Activated naive CD4-positive, alpha-beta T cell (primary cell): ENCODE results near the gene ZNRF2.
"Not testable (repeated sequence)": the region's sequence is repeated elsewhere in the genome, so short reads cannot be mapped to it uniquely, and the experiment has no call there.

Experiments used
- DNase-seq, 4 experiments: peaks; one replicate each; lab custom pipeline; 2025; lab: John Stamatoyannopoulos, UW

ZNRF2 gene

DNA sequence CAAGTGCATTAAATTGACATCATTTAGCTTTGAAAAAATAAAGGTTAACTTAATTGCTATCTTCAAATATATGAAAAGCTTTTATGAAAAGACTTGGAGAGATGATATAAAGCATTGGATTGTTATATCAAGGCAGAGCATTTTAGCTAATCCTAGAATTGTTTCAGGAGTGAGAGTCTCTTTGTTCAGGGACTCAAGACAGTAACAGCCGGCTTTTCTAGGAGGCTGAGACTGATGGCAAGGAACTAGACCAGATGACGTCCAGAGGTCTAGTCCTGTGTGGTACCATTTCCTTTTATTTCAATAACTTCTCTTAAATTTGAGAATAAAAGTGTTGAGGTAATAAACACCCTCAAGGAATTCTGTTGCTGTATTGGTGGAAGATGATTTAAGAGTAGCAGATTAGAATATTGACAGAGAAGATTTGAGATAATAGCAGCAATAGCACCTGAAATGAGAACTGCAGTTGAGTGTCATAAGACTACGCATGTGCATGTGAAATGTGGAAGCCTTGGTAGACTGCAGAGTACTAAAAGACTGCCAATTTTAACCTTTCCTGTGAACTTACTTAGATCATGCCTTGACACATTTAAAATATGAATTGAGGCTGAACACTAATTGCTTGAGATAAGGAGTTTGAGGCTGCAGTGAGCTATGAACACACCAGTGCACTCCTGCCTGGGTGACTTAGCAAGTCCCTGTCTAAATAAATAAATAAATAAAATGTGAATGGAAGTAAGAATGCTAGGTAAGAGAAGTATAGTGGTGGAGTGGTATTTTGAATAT lies 79.6 kb downstream of the ZNRF2 start:
- DNase-seq, result no peak

DNA sequence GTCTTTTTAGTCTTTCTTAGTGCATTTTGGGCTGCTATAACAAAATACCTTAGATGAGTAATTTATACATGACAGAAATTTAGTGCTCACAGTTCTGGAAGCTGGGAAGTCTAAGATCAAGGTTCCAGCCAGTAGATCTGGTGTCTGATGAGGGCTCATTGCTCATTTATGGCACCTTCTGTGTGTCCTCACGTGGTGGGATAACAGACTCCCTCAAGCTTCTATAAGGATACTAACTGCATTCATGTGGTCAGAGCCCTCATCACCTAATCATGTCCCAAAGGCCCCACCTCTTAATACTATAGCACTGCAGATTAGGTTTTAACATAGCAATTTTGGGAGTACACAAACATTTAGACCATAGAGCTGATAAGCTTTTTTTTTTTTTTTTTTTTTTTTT lies 80.4 kb downstream of the ZNRF2 start:
- no peak for DNase-seq

DNA sequence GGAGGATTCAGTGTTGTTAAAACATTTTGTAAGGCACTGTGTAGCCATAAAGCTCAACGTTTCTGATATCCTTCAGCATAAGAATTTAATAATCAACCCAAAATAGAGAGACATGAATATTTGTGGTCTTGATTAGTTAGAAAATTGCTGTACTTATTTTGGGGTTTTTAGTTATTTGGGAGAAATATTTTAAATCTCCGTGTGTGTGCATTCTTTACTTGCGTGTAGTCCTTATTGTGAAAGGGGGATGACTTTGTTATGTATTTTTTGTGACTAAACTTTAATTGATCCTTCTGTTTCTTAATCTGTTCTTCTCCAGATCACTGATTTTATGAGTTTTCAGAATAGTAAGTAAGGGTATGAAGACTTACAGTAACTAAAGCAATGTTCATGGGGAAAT lies 81.2 kb downstream of the ZNRF2 start:
- DNase-seq, result no peak

DNA sequence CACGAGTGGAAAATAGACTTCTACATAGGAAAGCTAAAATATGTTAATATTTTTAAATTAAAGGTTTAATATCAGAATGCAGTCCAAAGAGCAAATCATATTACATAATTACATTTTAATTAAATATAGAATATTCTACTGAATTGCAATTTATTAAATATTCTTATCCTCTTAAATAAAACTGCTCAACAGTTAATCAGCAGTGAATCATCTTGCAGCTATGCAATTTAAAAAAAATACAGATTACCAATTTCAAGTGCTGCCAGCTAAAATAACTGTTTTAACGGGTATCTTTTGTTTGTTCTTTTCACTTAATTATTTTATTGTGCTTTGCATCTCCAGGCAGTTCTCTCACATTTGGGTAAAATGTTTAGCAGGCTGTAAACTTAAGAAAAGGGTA lies 82.2 kb downstream of the ZNRF2 start:
- no peak for DNase-seq

DNA sequence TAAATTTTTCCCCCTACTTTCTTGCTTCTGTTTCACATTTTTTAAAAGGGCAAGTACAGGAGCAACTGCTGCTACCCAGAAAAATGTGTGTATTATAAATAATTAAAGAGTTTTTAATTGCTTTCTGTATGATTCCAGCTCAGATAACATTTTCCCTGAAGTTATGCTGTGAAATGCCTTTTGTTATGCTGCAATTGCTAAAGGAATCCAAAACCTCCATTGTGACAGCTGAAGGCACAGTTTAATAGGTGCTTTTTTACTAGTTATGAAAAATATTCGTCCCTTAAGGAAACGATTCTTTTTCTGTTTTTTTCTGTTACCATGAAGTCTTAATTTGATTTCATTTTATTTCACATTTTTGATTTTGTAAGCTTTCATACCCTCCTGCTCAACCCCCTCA lies 83.2 kb downstream of the ZNRF2 start:
- DNase-seq, result no peak

- no peak for DNase-seq
These were observed 85.5 kb downstream of the ZNRF2 start for GRCh38 chr7:30369879-30370278.

DNA sequence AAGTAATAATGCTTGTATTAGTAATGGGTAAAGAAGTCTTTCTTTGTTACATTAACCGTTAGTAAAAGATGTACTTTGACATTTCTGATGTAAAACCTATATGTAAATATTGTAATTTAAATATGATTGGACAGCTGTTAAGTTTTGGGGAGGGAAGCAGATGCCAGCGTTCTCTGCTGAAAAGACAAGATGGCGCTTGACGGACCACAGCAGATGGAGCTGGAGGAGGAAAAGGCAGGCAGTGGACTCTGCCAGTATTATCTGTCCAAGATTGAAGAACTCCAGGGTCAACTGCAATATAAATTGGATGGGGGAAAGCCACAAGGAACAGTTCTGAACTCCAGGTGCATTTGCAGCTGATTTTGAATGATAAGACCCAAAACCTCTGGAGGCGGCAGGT lies 86.9 kb downstream of the ZNRF2 start:
- DNase-seq, result no peak

- DNase-seq, result no peak
These were observed 93.9 kb downstream of the ZNRF2 start for GRCh38 chr7:30378275-30378674.

- no peak for DNase-seq
These were observed 94.7 kb downstream of the ZNRF2 start for GRCh38 chr7:30379131-30379530.

GRCh38 chr7:30379741-30380140 lies 95.3 kb downstream of the ZNRF2 start:
- DNase-seq, result no peak

DNA sequence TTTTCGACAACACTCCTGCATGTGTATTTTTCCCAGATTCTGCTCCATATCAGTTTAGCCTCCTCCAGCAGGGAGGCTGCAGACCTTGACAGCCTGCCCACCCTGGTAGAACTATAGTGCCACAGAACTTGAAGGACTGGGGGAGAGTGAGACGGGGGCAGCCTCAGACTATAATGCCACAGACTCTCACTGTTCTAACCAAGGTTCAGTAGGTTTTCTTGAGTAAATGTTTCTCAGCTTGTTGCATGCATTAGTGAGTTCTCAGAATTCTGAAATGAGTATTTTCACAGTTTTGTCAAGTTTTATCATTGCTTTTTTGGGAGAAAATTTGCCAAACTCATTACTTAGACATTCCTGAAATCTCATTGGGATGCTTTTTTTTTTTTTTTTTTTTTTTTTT lies 95.9 kb downstream of the ZNRF2 start:
- DNase-seq, result no peak

- DNase-seq, result not testable (repeated sequence)
These were observed 96.4 kb downstream of the ZNRF2 start for GRCh38 chr7:30380824-30381223.

DNA sequence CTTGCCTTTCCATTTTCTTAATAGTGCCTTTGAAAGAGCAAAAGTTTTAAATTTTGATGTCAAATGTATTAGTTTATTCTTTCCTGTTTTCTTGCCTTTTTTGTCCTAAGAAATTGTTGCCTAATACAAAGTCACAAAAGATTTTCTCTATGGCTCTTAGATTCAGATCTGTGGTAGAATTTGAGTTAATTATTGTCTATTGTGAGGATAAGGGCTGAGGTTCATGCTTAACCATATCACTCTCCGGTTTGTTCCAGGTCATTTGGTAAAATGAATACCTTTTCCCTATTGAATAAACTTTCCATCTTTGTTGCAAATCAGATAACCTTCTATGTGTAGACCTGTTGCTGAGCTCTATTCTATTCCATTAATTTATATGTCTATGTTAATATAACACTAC lies 98.2 kb downstream of the ZNRF2 start:
- DNase-seq, result no peak

GRCh38 chr7:30389791-30390190 lies 105.4 kb downstream of the ZNRF2 start:
- DNase-seq, result no peak

GRCh38 chr7:30390736-30391636 lies 106.6 kb downstream of the ZNRF2 start:
- no peak for DNase-seq

DNA sequence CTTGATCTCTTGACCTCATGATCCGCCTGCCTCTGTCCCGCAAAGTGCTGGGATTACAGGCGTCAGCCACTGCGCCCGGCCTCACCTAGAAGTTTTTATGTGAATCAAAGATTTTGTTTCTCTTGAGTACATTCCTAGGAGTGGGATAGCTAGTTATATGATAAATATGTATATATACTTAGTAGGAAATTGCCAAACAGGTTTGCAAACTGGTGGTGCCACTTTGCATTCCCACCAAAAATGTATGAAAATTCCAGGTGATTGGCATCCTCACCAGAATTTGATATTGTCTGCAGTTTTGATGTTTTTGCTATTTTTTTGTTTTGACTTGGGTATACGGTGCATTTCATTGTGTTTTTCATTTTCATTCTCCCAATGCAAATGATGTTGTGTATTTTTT lies 107.4 kb downstream of the ZNRF2 start:
- DNase-seq, result no peak

DNA sequence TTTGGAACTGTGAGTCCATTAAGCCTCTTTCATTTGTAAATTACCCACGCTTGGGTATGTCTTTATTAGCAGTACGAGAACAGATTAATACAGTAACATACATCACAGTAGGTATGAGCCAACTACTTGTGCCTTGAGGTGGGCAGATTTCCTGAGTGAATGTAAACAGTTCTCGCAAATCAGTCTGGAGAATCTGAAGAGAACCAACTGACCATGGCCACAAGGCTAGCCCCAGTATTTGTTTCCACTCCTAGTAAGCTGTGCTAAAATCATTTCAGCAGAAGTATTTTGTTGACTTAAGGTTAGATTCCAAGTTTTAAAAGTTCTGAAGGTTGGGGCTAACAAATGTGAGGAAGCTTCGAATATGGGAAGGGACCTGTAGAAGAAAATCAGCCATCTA lies 111.3 kb downstream of the ZNRF2 start:
- no peak for DNase-seq

DNA sequence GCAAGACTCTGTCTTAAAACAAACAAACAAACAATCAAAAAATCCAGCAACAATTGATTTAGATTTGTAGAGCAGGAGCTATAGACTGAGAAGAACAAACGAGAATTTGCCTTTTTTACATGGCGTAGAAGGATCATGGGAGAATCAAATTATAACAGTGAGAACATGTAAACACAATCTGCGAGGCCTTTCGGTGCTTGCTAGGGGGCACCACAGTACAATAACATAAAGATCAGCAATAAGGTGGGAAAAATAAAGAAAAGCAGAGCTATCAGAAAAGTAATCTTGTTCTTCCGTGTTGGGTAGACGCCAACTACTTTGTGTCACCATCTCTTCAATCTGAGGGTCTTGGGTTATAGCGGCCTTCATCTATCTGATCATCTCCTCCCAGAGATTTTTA lies 112.0 kb downstream of the ZNRF2 start:
- DNase-seq, result no peak

DNA sequence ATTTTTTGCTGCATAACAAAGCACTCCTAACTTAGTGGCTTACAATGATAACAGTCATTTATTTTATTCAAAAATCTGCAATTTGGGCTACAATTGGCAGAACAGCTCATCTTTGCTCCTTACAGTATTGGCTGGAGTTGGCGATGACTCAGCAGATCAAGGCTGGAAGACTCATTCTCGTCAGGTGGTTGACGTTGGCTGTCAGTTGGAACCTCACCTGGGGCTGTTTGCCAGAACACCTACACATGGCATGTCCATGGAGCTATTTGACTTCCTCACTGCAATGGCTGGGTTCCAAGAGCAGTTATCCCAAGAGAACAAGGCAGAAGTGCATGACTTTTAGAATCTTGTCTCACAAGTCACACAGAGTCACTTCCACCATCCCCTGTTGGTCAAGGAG lies 119.1 kb downstream of the ZNRF2 start:
- no peak for DNase-seq

- DNase-seq, result no peak
These were observed 120.8 kb downstream of the ZNRF2 start for GRCh38 chr7:30405179-30405578.

DNA sequence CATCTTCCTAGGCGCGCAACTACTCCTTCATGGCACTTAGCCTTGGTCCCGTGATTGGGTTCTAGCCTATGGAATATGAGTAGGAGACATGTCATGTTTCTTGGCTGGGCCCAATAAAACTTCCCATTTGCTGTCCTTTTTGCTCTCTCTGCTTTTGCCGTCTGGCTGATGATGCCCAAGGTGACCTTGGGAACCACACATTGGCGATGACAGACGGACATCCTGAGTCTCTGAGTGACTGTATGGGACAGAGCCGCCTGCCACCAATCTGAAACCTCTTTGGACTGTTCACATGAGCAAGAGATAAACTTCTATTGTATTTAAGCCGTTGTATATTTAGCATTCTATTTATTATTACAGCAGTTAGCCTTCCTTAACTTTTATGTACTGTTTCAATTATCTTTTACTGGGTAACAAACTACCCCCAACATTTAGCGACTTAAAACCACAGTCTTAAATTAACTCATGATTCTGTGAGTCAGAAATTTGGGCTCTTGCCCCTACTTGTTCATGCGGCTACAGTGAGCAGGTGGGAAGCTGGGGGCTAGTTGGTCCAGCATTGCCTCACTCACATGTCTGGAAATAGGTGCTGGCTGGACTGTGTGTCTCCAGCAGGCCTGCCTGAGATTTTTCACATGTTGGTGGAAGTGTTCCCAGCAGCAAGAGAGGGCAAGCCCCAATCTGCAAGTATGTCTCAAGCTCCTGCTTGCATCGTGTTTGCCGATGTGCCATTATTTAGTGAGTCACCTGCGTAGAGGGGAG lies 122.4 kb downstream of the ZNRF2 start:
- no peak for DNase-seq

DNA sequence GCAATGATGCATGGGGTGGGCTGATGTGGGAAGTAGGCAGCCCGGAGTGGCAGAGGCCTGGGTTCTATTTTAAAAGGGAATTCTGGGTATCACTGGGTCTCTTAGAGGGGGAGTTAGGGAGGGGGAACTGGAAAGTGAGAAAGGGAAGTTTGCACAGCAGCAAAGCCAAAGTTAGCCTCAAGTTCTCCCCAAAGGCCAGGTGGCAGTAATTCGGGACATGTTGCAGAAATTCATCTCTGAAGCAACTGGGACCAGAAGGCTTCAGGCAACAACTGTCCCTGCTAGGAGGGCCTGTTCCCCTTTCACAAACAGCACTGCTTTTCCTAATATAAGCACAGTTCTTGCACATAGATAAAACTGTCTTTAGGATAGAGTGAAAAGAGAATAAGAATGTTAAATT lies 126.8 kb downstream of the ZNRF2 start:
- no peak for DNase-seq

DNA sequence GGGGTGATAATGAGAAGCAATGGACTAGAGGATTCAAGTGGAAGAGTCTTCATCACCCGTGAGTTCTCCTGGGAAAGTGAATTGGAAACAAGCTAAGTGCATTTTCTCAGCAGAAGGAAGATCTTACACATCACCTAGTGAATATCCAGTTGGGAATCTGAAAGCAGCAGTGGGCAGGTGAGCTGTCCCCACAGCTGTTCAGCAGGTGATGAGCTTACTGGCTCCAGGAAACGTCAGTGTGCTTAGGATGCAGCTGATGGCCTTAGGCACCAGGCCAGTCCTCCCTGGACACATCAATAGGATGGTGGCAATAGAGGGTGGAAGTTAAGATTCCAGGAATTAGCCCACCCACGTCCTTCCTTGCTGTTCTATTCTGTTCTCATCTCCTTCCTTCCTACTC lies 127.5 kb downstream of the ZNRF2 start:
- DNase-seq, result no peak
